D721Med (cell line): ENCODE data around the gene PDSS2.

ENCODE experiments used
- DNase-seq: peaks from one replicate; pipeline ENCODE4 v3.0.0; 2011; ENCODE audit warnings: low spot score; ENCODE audit not compliant: insufficient read length
- FAIRE-seq: peaks from 2 replicates; lab custom pipeline; 2011; peaks lifted over from hg19 to GRCh38; lab: Jason Lieb, UNC
- TF ChIP-seq, protein P1 (sequence below): IDR thresholded peaks from 2 replicates; pipeline ENCODE4 v1.5.1; 2012; ENCODE audit warnings: mild to moderate bottlenecking, control low read depth; ENCODE audit not compliant: insufficient read depth; ENCODE audit errors: missing control alignments

Gene PDSS2

GRCh38 chr6:107466062-107466461 is 6.7 kb upstream of the PDSS2 start:
- DNase-seq (no peak), FAIRE-seq (no peak)
- TF ChIP-seq, protein P1, sequence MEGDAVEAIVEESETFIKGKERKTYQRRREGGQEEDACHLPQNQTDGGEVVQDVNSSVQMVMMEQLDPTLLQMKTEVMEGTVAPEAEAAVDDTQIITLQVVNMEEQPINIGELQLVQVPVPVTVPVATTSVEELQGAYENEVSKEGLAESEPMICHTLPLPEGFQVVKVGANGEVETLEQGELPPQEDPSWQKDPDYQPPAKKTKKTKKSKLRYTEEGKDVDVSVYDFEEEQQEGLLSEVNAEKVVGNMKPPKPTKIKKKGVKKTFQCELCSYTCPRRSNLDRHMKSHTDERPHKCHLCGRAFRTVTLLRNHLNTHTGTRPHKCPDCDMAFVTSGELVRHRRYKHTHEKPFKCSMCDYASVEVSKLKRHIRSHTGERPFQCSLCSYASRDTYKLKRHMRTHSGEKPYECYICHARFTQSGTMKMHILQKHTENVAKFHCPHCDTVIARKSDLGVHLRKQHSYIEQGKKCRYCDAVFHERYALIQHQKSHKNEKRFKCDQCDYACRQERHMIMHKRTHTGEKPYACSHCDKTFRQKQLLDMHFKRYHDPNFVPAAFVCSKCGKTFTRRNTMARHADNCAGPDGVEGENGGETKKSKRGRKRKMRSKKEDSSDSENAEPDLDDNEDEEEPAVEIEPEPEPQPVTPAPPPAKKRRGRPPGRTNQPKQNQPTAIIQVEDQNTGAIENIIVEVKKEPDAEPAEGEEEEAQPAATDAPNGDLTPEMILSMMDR: no peak

GRCh38 chr6:107460083-107460631 is 793 bp upstream of the PDSS2 start:
- DNase-seq: no peak
- FAIRE-seq: no peak
- TF ChIP-seq, protein P1: no peak

GRCh38 chr6:107458672-107459282 is 587 bp downstream of the PDSS2 start:
- FAIRE-seq (no peak), DNase-seq (no peak)
- TF ChIP-seq, protein P1: no peak

DNA sequence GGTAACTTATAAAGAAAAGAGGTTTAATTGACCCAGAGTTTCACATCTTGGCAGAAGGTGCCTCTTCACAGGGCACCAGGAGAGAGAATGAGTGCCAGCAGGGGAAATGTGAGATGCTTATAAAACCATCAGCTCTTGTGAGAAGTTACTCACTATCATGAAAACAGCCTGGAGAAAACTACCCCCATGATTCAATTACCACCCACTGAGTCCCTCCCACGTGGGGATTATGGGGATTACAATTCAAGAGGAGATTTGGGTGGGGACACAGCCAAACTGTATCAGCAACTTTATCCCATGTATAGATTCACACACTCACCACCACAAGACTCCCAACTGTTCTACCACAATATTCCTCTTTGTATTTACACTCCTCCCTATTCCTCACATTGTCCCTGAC is 10.6 kb downstream of the PDSS2 start:
- FAIRE-seq (no peak), DNase-seq (no peak)
- TF ChIP-seq, protein P1: no peak

GRCh38 chr6:107447663-107448216 is 11.6 kb downstream of the PDSS2 start:
- FAIRE-seq (no peak), DNase-seq (no peak)
- TF ChIP-seq, protein P1: no peak

DNA sequence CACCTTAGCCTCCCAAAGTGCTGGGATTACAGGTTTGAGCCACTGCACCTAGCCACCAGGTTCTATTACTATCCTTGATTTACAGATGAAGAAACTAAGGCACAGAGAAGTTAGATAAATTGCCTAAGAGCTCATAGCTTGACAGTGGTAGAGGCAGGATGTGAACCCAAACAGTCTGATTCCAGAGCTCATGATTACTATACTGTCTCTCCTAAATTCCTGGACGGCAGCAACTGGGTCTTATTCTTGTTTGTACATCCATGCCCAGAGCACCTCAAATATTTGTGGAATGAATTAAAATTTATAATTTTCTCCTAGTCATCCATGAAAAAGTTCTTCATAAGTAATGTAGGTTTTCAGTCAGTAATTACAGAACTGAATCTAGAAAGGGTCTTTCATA is 15.1 kb downstream of the PDSS2 start:
- no peak for FAIRE-seq
- TF ChIP-seq, protein P1: no peak

DNA sequence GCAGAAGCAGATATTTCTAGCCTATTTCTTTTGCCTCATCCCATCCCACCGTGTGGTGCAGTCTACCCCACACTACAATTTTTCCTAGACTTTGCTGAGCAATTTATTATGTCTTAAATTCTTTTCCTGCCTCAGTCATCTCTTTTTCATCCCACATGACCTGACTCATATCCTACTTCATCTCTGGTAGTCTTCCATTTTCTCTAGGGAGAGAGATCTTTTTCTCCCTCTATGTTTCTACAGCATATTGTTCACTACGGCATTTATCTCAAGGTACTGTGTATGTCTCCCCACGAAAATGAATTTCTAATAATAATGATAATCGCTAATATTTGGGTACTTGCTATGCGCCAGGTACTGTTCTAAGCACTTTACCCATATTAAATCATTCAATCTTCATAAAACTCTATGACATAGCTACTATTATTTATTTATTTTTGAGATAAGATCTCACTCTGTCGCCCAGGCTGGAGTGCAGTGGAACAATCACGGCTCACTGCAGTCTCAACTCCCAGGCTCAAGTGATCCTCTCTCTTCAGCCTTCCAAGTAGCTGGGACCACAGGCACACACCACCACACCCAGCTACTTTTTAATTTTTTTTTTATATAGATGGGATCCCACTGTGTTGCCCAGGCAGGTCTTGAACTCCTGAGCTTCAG is 15.6 kb downstream of the PDSS2 start:
- TF ChIP-seq, protein P1: no peak
- FAIRE-seq (no peak), DNase-seq (no peak)

More for the DNA sequence above, 15.1 kb downstream of the PDSS2 start:
- DNase-seq: no peak
